Mesothelial cell of epicardium (in vitro differentiated cells): ENCODE data around the gene CD6. TPM values are rescaled to one million over a fixed set of nuclear protein-coding genes. Genes with fewer than 3 reads are reported as not detected.

Source experiments
- DNase-seq, 2 experiments: peaks; one replicate each; pipeline ENCODE4 v3.0.0; 2021; ENCODE audit warnings: low spot score in 2 of 2; ENCODE audit not compliant: unreplicated experiment in 2 of 2
- H3K27ac Mint-ChIP-seq: 2 replicates; pipeline ENCODE4 v1.8.0; 2021; ENCODE audit warnings: mixed read lengths
- H3K27me3 Mint-ChIP-seq: 2 replicates; pipeline ENCODE4 v1.8.0; 2021; ENCODE audit warnings: low read depth, mixed read lengths
- H3K36me3 Mint-ChIP-seq: 2 replicates; pipeline ENCODE4 v1.8.0; 2021; ENCODE audit warnings: mixed read lengths
- H3K4me1 Mint-ChIP-seq: 2 replicates; pipeline ENCODE4 v1.8.0; 2021; ENCODE audit warnings: mixed read lengths
- H3K4me3 Mint-ChIP-seq: 2 replicates; pipeline ENCODE4 v1.8.0; 2021; ENCODE audit warnings: mild to moderate bottlenecking, moderate library complexity, mixed read lengths
- H3K9me3 Mint-ChIP-seq: 2 replicates; pipeline ENCODE4 v1.8.0; 2021; ENCODE audit warnings: mixed read lengths
- total RNA-seq: library from RNA; stranded (reverse); gene quantifications from 3 replicates; pipeline ENCODE4 v1.2.1, GENCODE V29; 2021
- TF ChIP-seq, protein P1 (sequence below): fragments of 200-600 bp; sonication (generic); IDR thresholded peaks from one replicate; pipeline ENCODE4 v1.5.0; 2021; ENCODE audit warnings: antibody characterized with exemption; ENCODE audit not compliant: unreplicated experiment

The CD6 gene
- total RNA-seq, 1 donor from 2014 or later = 0.31 TPM

- H3K9me3 Mint-ChIP-seq = peaks cover 5% of the 10 kb centered on the region
- peaks cover 54% of the 10 kb centered on the region for H3K27me3 Mint-ChIP-seq
- H3K4me3 Mint-ChIP-seq = no peak overlapping the region
- no peaks in the 10 kb centered on the region for H3K36me3 Mint-ChIP-seq
- TF ChIP-seq, protein P1, sequence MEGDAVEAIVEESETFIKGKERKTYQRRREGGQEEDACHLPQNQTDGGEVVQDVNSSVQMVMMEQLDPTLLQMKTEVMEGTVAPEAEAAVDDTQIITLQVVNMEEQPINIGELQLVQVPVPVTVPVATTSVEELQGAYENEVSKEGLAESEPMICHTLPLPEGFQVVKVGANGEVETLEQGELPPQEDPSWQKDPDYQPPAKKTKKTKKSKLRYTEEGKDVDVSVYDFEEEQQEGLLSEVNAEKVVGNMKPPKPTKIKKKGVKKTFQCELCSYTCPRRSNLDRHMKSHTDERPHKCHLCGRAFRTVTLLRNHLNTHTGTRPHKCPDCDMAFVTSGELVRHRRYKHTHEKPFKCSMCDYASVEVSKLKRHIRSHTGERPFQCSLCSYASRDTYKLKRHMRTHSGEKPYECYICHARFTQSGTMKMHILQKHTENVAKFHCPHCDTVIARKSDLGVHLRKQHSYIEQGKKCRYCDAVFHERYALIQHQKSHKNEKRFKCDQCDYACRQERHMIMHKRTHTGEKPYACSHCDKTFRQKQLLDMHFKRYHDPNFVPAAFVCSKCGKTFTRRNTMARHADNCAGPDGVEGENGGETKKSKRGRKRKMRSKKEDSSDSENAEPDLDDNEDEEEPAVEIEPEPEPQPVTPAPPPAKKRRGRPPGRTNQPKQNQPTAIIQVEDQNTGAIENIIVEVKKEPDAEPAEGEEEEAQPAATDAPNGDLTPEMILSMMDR = no peak
- peaks cover 11% of the 10 kb centered on the region for H3K4me1 Mint-ChIP-seq
- no peak overlapping the region for H3K27ac Mint-ChIP-seq
- no peak for DNase-seq
Measured at GRCh38 chr11:61020551-61021235, 49.2 kb downstream of the CD6 start.

DNA sequence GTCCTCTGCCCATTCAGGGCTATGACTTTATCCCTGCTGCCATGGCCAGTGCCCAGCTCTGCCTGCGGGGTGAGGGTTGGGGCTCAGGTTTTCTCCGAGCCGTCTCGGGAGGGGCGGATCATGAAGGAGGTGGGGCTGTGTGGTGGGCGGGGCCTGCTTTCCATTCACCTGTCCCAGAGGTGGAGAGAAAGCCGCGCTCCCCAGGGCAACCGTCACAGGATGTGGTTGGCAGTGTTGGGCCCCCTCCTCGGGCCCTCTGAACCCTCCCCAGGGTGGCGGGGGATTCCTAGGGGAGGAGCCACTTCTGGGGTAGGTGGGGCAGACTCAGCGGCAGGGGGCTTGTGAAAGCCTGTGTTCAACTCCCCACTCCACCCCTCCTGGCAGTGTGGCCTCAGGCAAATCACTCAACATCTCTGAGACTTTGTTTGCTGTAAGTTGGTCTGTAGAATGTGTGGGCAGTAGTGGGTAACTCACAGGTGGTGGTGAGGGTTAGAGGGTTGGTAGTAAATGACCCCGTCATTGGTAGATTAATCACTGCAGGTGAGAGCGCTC lies 50.3 kb downstream of the CD6 start:
- no peak for DNase-seq
- peaks cover 11% of the 10 kb centered on the region for H3K4me1 Mint-ChIP-seq
- no peaks in the 10 kb centered on the region for H3K36me3 Mint-ChIP-seq
- peak overlapping the region; percentile 33 for H3K4me3 Mint-ChIP-seq
- peaks cover 55% of the 10 kb centered on the region for H3K27me3 Mint-ChIP-seq
- peaks cover 5% of the 10 kb centered on the region for H3K9me3 Mint-ChIP-seq
- H3K27ac Mint-ChIP-seq = no peak overlapping the region
- TF ChIP-seq, protein P1 = no peak

DNA sequence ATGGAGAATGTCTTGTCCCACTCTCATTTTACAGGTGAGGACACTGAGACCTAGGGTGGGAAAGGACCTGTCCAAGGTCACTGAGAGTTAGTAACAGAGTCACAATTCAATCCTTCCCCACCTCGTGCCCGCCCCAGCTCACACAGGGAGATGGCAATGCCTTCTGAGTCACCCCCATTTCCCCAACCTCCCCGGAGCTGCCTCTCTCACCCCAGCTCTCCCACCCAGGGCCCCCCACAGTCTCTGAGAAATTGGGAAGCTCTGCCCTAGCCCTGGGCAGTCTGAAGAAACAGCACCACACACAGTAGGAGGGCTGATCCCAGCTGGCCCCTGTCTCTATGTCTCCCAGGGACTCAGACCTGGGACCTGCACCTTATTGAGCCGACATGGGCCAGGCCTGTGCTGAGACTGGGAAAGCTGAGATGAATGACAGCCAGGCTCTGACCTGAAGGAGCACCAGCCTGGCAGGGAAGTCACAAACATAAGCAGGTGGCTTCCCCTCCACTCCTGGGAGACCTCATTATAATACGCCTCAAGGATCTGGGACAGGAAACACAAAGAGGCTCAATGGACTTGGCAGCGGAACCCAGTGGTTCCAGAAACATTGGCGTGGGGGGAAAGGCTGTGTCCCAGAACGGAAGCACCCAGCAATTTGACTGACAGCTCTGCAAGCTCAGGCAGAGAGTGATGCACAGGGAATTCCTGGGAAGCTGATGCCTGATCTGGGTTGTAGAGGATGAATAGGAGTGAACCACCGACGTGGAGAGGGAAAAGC lies 51.0 kb downstream of the CD6 start:
- Mint-ChIP-seq H3K4me3 (no peak overlapping the region), H3K9me3 (peaks cover 5% of the 10 kb centered on the region), H3K4me1 (peaks cover 17% of the 10 kb centered on the region), H3K27ac (no peak overlapping the region), H3K36me3 (no peaks in the 10 kb centered on the region), H3K27me3 (peaks cover 61% of the 10 kb centered on the region)
- TF ChIP-seq, protein P1 = no peak
- DNase-seq = no peak

DNA sequence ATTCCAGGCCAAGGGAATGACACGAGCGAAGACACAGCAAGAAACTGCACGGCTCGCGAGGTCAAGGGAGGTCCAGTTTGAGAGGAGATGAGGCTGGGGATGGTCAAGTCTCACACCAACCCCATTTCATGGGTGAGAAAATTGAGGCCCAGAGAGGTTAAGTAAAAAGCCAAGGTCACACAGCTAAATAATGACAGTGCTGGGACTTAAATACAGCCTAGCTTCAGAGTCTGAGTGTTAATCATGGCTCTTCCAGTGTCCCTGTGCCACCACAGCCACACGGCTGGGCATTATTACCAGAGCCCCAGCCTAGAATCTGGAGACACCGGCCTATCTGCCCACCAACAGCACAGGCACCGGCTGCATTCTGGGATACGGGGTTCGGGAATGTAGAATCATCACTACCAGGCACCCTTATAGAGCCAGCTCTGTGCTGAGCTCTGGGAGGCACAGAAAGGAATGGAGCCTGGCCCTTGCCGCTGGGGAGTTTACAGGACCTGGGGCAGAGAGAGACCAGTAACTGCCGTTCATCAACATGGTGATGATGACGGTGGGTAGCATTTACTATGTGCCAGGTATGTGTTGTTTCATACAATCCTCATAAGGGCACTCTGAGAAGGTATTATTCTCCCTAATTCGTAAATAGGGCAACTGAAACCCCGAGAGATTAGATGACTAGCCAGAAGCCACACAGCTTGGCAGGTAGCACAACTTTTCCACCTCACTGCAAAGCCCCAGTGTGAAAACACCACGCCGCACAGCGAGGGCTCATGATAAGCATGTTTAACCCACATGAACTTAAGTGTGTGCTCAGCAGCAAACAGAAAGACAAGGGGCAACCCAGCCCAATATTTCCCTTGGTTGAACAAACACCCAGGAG lies 51.8 kb downstream of the CD6 start:
- DNase-seq = no peak
- no peak overlapping the region for H3K27ac Mint-ChIP-seq
- TF ChIP-seq, protein P1 = no peak
- H3K4me3 Mint-ChIP-seq = no peak overlapping the region
- peaks cover 5% of the 10 kb centered on the region for H3K9me3 Mint-ChIP-seq
- no peaks in the 10 kb centered on the region for H3K36me3 Mint-ChIP-seq
- H3K27me3 Mint-ChIP-seq = peaks cover 65% of the 10 kb centered on the region
- H3K4me1 Mint-ChIP-seq = peaks cover 25% of the 10 kb centered on the region

GRCh38 chr11:61023966-61024295 lies 52.5 kb downstream of the CD6 start:
- TF ChIP-seq, protein P1 = no peak
- H3K9me3 Mint-ChIP-seq = peaks cover 5% of the 10 kb centered on the region
- peaks cover 27% of the 10 kb centered on the region for H3K4me1 Mint-ChIP-seq
- H3K27me3 Mint-ChIP-seq = peaks cover 61% of the 10 kb centered on the region
- H3K4me3 Mint-ChIP-seq = no peak overlapping the region
- DNase-seq = no peak
- H3K36me3 Mint-ChIP-seq = no peaks in the 10 kb centered on the region
- no peak overlapping the region for H3K27ac Mint-ChIP-seq
